Activated T-helper 1 cell treated with anti-CD3 and anti-CD28 coated beads, Interleukin-2, amount 50 U/mL, for 16 hours (primary cell): ENCODE measurements around the gene NAPA.

Experiments
- DNase-seq, 2 donors: peaks; one replicate each; pipeline ENCODE4 v3.0.0-alpha.2; 2020; ENCODE audit warnings: low read depth in 1 of 2, low spot score in 1 of 2

NAPA gene

DNA sequence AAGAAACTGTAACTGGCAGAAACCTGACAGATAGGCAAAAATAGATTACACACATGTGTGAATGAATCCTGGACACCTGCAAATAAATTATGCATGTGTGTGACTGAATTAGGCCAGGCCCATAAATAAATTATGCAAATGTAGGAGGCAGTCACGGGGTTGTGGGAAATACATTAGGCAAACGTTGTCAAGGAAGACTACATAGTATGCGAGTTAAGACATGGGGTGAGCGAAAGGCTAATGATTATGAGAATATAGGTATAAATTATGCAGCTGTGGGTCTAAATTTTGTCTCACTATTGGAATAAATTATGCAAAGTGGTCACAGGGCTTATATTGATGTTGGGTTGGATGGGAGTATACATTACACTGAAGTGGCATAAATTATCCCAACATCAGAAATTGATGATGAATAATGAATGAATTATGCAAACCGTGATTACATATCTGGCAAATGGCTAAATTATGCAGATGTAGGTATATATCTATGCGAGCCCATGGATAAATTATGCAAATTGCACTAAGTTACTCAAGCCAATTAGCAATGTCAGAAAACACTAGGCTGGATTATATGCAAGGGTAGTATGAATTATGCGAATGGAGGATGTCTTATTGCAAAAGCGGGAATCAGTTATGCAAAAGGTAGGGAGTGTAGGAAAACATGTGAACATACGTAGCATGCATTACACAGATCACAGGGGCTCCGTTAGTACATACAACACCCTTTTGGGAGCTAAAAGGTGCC, 50.0 kb downstream of the NAPA start:
- no peak for DNase-seq

DNA sequence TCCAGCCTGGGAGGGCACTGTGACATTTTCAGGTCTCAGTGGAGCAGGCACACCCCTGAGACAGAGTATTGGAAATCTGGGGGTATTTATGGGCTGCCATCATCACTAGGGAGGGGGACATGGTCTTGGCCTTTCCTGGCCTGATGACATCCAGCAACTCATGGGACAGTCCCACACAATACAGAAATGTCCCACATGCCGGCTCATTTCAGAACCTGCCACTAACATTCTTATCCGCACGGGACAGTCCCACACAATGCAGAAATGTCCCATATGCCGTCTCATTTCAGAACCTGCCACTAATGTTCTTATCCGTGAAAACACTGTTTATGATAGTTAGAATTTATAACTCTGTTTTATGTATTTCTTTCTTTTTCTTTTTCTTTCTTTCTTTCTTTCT, 53.0 kb downstream of the NAPA start:
- no peak for DNase-seq

DNA sequence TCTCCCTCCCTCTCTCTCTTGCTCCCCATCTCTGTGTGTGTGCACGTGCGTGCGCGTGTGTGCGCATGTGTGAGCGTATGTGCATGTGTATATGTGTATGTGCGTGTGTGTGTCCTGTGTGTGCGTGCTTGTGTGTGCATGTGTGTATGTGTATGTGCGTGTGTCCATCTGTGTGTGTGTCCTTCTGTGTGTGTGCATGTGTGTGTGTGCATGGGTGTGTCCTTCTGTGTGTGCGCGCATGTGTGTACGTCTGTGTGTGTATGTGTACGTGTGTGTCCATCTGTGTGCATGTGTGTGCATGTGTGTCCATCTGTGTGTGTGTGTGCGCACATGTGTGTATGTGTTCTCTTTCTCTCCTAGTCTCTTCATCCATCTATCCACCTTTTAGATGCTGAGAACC, 55.4 kb downstream of the NAPA start:
- DNase-seq: no peak

DNA sequence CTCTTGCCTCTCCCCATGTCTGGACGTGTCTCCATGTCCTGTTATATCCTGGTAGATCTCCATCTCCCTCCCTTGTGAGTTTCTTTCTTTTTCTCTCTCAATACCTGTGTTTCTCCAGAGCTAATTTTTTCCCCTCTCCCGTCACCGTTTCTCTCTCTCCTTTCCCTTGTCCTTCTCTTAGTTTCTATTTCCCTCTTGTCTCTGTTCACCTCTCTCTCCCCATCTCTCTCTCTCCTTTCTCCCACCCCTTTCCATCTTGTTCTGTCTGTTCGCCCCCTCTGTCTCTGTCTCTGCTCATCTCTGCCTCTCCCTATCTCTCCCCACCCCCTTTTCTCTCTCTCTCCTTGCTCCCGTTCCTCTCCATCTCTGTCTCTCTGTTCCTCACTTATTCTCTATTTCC, 56.2 kb downstream of the NAPA start:
- no peak for DNase-seq

DNA sequence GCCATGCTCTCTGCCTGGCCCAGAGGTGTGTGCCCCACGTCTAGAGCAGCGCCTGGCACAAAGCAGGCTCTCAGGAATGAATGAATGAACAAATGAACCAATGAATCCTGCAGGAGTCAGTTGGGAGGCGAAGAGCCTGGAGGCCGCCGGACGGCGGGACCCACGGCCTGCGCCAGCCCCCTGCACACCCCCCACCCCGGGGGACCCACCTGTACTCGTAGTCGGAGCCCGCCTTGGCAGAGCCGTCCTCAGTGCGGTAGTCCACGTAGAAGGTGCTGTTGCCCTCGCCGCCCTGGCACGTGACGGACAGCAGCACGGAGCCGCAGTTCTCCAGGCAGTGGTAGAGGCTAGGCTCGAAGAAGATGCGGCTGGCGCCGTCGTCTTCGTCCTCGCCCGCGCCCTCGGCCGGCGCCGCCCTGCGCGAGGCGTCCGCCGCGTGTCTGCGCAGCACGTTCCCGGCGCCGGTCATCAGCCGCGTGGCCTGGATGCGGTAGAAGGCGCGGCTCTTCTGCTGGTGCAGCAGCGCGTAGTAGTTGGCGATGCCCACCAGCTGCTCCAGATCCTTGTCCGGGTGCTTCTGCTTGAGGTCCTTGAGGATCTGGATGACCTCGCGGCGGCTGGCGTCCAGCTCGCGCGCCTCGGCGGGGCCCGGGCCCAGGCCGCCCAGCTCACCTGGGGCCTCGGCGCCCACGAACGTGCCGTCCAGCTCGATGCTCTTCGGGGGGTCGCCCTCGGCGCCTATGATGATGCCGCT, 58.0 kb downstream of the NAPA start:
- DNase-seq: no peak

DNA sequence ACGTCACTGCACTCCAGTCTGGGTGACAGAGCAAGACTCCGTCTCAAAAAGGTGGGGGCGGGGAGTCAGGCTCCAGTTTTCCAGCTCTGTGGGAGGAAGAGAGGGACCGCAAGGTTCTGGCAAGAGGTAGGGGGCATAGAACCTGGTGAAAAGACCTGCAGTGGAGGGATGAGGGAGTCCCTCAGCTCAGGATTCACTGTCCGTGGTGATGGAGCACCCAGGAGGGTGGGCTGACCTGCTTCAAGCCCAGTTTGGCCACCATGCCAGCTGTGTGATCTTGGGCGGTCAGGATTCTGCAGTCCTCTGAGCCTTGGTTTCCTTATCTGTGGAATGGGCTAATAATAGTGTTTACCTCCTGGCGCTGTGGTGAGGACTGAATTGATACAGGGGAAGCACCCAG, 64.4 kb downstream of the NAPA start:
- no peak for DNase-seq

DNA sequence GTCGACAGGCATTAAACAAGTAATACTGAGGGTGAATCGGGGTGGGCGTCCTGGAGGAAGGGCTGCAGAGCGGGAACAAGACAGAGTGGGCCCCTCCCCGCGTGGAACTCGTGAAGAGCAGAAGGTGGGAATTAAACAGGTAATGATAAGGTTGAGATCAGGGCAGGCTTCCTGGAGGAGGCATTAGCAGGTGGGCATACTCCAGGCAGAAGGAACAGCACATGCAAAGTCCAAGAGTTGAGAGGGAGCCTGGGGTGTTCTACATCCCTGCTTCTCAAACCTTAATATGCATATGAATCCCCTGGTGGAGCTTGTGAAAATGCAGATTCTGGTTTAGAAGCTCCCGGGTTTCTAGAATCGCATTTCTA, 66.5 kb downstream of the NAPA start:
- DNase-seq: no peak

DNA sequence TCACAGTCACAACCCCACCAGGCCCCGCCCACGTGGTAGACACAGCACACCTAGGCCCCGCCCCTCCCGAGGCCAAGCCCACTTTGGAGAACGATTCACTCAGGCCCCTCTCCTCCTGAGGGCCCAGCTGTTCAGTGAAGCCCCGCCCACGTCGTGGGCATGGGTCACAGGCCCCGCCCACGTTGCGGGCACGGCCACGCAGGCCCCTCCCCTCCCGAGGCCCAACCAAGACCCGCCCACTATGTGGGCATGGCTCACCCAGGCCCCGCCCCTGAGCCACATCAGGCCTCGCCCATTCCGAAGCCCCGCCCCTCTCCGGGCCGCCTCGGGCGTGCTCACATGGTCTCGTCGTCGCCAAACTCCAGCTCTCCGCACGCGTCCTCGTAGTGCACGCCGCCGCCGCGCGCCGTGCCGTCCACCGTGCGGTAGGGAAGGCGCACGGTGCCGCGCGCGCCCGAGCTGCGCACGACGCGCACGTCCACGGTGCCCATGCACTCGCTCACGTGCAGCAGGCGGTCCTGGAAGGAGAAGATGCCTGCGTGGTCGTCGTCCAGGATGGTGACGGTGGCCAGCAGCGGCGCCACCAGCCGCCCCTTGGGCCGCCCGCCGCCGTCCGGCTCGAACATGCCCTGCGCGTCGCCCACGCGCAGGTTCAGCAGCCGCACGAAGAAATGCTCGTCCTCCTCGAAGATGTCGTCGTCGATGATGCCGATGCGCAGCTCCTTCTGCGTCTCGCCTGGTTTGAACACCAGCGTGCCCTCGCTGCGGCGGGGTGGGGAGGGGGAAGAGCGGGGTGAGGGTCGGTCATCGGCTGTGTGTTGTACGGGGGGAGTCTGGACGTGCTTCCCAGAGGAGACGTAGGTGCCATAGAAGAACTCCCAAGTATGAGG, 67.1 kb downstream of the NAPA start:
- DNase-seq: peak in 1 of 2 donors; percentile 26

DNA sequence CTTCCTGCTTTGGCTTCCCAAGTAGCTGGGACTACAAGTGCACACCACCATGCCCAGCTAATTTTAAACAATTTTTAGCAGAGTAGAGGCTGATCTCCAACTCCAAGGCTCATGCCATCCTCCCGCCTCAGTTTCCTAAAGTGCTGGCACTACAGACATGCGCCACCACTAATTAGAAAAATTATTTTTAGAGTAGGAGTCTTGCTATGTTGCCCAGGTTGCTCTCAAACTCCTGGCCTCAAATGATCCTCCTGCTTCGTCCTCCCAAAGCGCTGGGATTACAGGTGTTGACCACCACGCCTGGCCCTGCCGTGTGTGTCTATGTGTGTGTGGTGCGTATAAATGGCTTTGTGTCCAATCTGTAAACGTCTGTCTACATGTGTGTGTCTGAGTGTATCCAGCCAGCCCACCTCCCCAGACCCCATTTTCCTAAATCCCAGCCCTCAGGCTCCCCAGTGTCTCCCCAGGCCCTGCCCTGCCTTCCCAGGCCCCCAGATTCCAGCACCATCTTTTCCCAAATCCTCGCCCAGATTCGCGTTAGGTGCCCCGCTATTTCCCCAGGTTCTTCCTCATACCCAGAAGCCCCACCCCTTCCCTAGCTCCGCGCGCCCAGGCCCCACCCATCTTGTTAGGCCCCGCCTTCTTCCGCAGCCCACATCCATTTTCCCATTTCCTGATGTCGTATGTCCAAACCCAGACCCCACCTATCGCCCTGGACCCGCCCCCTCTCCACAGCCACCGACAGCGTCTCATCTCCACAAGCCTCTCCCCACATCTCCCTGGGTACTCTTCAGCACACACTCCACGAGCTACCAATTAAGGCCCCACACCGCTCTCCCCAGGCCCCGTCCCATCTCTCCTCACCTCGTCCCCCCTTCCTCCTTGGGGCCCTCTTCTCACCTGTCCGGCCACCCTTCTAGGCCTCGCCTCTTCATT, 68.1 kb downstream of the NAPA start:
- no peak for DNase-seq

DNA sequence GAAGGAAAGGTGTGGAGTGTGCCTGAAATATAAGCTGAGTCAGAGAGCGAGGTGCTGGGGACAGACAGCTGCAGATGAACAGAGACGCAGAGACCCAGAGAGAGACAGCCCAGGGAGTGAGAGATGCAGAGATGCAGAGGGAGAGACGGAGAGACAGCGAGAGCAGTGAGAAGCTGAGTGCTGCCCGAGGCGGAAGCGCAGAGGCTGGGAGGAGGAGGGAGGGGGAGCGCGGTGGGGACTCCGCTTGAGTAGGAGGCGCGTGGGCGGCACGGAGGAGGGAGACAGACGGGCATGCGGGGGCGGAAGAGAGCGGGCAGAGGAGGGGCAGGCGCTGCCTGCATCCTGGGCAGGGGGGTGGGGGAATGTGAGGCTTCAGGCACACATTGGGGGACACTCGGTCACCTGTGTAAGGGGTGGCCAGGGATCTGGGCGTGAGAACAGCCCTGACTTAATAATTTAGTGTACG, 68.9 kb downstream of the NAPA start:
- DNase-seq: peak; percentile 37 to 44

DNA sequence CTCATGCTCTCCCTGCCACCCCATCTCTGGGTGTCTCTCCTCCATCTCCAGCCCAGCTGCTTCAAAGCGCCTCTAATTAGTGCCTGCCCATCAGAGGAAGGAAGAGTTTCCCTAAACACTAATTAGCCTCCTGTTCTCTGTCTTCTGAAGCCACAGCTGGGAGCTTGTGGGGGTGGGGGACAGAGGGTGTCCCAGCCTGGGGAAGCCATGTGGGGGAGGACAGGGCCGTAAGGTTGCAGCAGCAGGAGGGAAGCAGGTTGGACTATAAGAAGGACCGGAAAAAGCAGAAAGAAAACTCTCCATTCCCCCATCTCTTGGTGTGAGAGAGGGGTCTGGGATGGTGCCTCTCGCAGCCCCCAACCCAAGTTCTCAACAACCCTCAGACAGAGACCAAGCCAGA, 69.3 kb downstream of the NAPA start:
- no peak for DNase-seq

DNA sequence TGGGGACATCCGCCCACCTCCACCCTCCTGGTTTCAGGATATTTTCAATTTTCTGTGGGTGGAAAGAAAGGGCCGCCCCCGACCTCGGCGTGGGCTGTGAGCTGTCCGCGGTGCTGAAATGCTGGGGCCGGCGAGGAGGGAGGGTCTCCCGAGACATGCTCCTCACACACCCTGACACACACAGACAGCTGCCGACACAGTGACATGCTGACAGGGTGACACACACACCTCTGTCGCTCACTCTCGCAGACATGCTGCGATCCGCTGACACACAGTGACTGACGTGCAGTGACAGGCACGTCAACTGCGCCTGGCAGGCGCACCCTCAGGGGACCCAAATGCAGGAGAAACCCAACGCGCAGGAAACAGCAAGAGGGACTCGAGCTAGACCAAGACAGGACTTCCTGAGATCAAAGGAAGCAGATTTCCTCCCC, 70.5 kb downstream of the NAPA start:
- no peak for DNase-seq

DNA sequence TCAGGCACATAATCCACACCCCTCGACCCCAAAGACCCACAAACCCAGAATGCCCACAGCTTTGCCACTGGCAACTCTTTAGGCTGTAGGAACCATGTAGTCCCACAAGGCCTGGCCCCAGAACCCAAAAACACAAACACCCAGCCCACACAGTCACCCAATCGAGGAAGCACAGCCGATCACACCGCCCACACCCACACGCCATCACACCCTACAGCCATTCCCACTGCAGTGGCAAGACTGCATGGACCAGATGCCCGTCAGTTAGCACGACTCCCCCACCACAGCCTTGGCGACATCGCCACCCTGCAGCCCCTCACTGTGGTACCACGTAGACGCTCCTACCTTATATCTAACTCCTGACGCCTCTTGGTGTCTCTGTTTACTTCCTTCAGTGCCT, 71.5 kb downstream of the NAPA start:
- DNase-seq: no peak

DNA sequence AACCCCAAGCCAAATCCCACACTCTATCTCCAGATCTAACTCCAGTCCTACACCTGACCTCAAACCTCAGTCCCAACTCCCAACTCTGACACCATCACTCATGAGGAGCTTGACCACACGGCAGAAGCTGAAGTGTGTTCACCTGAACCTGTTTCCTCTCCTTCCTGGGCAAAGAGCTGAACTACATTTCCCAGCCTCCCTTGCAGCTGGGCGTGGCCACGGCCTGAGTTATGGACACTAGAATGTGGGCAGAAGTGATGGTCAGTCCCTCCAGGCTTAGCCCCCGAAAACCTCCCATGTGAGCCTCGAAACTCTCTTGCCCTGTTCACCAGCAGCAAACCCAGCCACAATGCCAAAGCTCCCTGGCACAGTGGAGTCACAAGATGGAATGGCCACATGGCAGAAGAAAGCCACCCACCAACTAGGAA, 76.1 kb downstream of the NAPA start:
- no peak for DNase-seq
